ENCODE results near the gene GAN.

DNA sequence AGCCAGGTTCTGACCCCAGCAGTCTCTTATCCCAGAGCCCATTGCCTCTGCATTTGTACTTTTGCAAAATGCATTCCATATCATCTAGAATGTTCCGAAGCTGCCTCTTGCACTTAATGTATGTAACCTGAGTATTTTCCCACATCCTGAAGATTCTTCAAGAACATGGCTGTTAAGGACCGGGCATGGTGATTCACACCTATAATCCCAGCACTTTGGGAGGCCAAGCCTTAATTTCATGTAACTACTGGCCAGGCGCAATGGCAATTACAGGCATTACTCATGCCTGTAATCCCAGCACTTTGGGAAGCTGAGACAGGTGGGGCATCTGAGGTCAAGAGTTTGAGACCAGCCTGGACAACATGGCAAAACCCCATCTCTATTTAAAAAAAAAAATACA, 31.7 kb upstream of the GAN start:
- TF ChIP-seq ILF3 (IDR thresholded peaks at IDR 0.05; ENCODE audit: borderline replicate concordance) (no peak), SNIP1 (IDR thresholded peaks at IDR 0.05; ENCODE audit: low read depth) (no peak), TCF15 (CRISPR knock-in tag; IDR thresholded peaks at IDR 0.05) (no peak), NR2C2 (CRISPR knock-in tag; IDR thresholded peaks at IDR 0.05) (no peak), NR2C2 (tag; IDR thresholded peaks at IDR 0.05) (no peak), SP2 (IDR thresholded peaks at IDR 0.05; ENCODE audit: extremely low read depth, low read depth, low read length, poor library complexity, severe bottlenecking) (no peak), ZNF583 (CRISPR knock-in tag; IDR thresholded peaks at IDR 0.05) (no peak), CTCF (IDR thresholded peaks at IDR 0.05 in 2 of 3, conservative IDR thresholded peaks at IDR 0.05 in 1 of 3; ENCODE audit: insufficient read depth in 2 of 3, low read depth in 1 of 3, low read length in 3 of 3) (no peak), JUND (IDR thresholded peaks at IDR 0.05; ENCODE audit: borderline replicate concordance, low read depth, low read length) (no peak), JUND (tag; IDR thresholded peaks at IDR 0.05; ENCODE audit: borderline replicate concordance, low read depth, low read length) (no peak), GABPA (tag; conservative IDR thresholded peaks at IDR 0.05; ENCODE audit: low read depth) (no peak)
- TF ChIP-seq, protein P1, sequence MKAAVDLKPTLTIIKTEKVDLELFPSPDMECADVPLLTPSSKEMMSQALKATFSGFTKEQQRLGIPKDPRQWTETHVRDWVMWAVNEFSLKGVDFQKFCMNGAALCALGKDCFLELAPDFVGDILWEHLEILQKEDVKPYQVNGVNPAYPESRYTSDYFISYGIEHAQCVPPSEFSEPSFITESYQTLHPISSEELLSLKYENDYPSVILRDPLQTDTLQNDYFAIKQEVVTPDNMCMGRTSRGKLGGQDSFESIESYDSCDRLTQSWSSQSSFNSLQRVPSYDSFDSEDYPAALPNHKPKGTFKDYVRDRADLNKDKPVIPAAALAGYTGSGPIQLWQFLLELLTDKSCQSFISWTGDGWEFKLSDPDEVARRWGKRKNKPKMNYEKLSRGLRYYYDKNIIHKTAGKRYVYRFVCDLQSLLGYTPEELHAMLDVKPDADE (conservative IDR thresholded peaks at IDR 0.05; ENCODE audit: control insufficient read depth, low read depth, low read length), result no peak
